ENCODE data around the gene ANKAR. TPM values are rescaled to one million over a fixed set of nuclear protein-coding genes. Genes with fewer than 3 reads are reported as not detected.

The ANKAR gene
- total and polyA plus RNA-seq, 3 donors from 2014 or later: 20.3 to 32.8 (median 22.1) TPM

- TF ChIP-seq POLR2A (IDR thresholded peaks at IDR 0.05) (no peak), CTCF (IDR thresholded peaks at IDR 0.05) (no peak)
- H3K4me1 ChIP-seq: no peaks in the 10 kb centered on the region
- no peak overlapping the region for H3K4me3 ChIP-seq
- H3K27me3 ChIP-seq: no peaks in the 10 kb centered on the region
- WGBS, 2 donors: 90 to 98% methylated on average over 4 of the region's 4 CpGs
- intact Hi-C loops (cut with DNase I; ENCODE audit: low total_unique reads): no loop called here
- H3K9me3 ChIP-seq: no peaks in the 10 kb centered on the region
- DNase-seq: no peak
- H3K27ac ChIP-seq: no peak overlapping the region
- H3K36me3 ChIP-seq (ENCODE audit: low read depth, missing control alignments): no peaks in the 10 kb centered on the region
Measured at GRCh38 chr2:189638301-189639006, 36.0 kb upstream of the ANKAR start.

- intact Hi-C loops (cut with DNase I; ENCODE audit: low total_unique reads): no loop called here
Measured at GRCh38 chr2:189639007-189639609, 35.4 kb upstream of the ANKAR start.

GRCh38 chr2:189641002-189641401, 33.5 kb upstream of the ANKAR start:
- no peak for TF ChIP-seq POLR2A (IDR thresholded peaks at IDR 0.05)
- TF ChIP-seq CTCF (IDR thresholded peaks at IDR 0.05): no peak

More at GRCh38 chr2:189639007-189639609, 35.4 kb upstream of the ANKAR start:
- TF ChIP-seq CTCF (IDR thresholded peaks at IDR 0.05) (no peak), POLR2A (IDR thresholded peaks at IDR 0.05) (no peak)
- WGBS, 2 donors: 61 to 73% methylated on average over 3 of the region's 3 CpGs
- DNase-seq: no peak
- Histone ChIP-seq H3K27me3 (no peaks in the 10 kb centered on the region), H3K4me1 (no peaks in the 10 kb centered on the region), H3K4me3 (no peak overlapping the region), H3K27ac (no peak overlapping the region), H3K9me3 (no peaks in the 10 kb centered on the region), H3K36me3 (ENCODE audit: low read depth, missing control alignments) (no peaks in the 10 kb centered on the region)

GRCh38 chr2:189641590-189641989, 32.9 kb upstream of the ANKAR start:
- H3K9me3 ChIP-seq: no peaks in the 10 kb centered on the region
- no peak overlapping the region for H3K27ac ChIP-seq
- DNase-seq: no peak
- H3K4me1 ChIP-seq: no peaks in the 10 kb centered on the region
- H3K4me3 ChIP-seq: no peak overlapping the region
- TF ChIP-seq CTCF (IDR thresholded peaks at IDR 0.05): no peak
- no peak for TF ChIP-seq POLR2A (IDR thresholded peaks at IDR 0.05)
- H3K27me3 ChIP-seq: no peaks in the 10 kb centered on the region
- whole genome bisulfite sequencing, 2 donors: 83 to 91% methylated on average over 2 of the region's 2 CpGs
- no peaks in the 10 kb centered on the region for H3K36me3 ChIP-seq (ENCODE audit: low read depth, missing control alignments)
- intact Hi-C loops (cut with DNase I; ENCODE audit: low total_unique reads): no loop called here

More at GRCh38 chr2:189641002-189641401, 33.5 kb upstream of the ANKAR start:
- Histone ChIP-seq H3K27ac (no peak overlapping the region), H3K4me3 (no peak overlapping the region), H3K36me3 (ENCODE audit: low read depth, missing control alignments) (no peaks in the 10 kb centered on the region), H3K27me3 (no peaks in the 10 kb centered on the region), H3K9me3 (no peaks in the 10 kb centered on the region), H3K4me1 (no peaks in the 10 kb centered on the region)
- no peak for DNase-seq
- intact Hi-C loops (cut with DNase I; ENCODE audit: low total_unique reads): no loop called here
- WGBS, 2 donors: 77 to 82% methylated on average over 1 of the region's 1 CpG

- Histone ChIP-seq H3K4me1 (no peaks in the 10 kb centered on the region), H3K9me3 (no peaks in the 10 kb centered on the region), H3K4me3 (no peak overlapping the region), H3K27ac (no peak overlapping the region), H3K36me3 (ENCODE audit: low read depth, missing control alignments) (no peaks in the 10 kb centered on the region), H3K27me3 (no peaks in the 10 kb centered on the region)
- no peak for DNase-seq
- no peak for TF ChIP-seq POLR2A (IDR thresholded peaks at IDR 0.05)
- TF ChIP-seq CTCF (IDR thresholded peaks at IDR 0.05): no peak
- intact Hi-C loops (cut with DNase I; ENCODE audit: low total_unique reads): no loop called here
Measured at GRCh38 chr2:189646521-189646920, 27.9 kb upstream of the ANKAR start.

Data from testis (tissue), 3 donors.